NCI-H1694 (cell line): ENCODE measurements around the gene EGLN1.

ENCODE experiments used
- DNase-seq: peaks from one replicate; lab custom pipeline; 2025; lab: John Stamatoyannopoulos, UW

The EGLN1 gene

GRCh38 chr1:231324660-231325059 is 97.4 kb downstream of the EGLN1 start:
- no peak for DNase-seq

- DNase-seq, result no peak
Observed at GRCh38 chr1:231322880-231323530, 99.1 kb downstream of the EGLN1 start.

- no peak for DNase-seq
Observed at GRCh38 chr1:231319080-231319479, 103.0 kb downstream of the EGLN1 start.

GRCh38 chr1:231318568-231318967 is 103.5 kb downstream of the EGLN1 start:
- no peak for DNase-seq

- DNase-seq, result no peak
Observed at GRCh38 chr1:231318015-231318355, 104.1 kb downstream of the EGLN1 start.

- DNase-seq, result no peak
Observed at GRCh38 chr1:231317306-231318014, 104.6 kb downstream of the EGLN1 start.

- DNase-seq, result peak; percentile 16
Observed at GRCh38 chr1:231315887-231316286, 106.2 kb downstream of the EGLN1 start.
